SH-SY5Y (cell line): ENCODE measurements around the gene GRM8.

Source experiments
- GATA2 ChIP-seq: IDR thresholded peaks from 2 replicates; pipeline ENCODE4 v1.6.1; 2011; ENCODE audit warnings: mild to moderate bottlenecking, low read depth, low read length
- GATA3 ChIP-seq: IDR thresholded peaks from 2 replicates; pipeline ENCODE4 v1.6.1; 2011; ENCODE audit warnings: low read depth, mild to moderate bottlenecking, low read length, moderate library complexity

Gene GRM8

GRCh38 chr7:126483972-126484371 is 768.8 kb downstream of the GRM8 start:
- TF ChIP-seq GATA2, result peak; percentile 60
- peak; percentile 89 for TF ChIP-seq GATA3

- TF ChIP-seq GATA2, result no peak
- TF ChIP-seq GATA3, result no peak
Measured at GRCh38 chr7:126472825-126473224, 779.9 kb downstream of the GRM8 start.

DNA sequence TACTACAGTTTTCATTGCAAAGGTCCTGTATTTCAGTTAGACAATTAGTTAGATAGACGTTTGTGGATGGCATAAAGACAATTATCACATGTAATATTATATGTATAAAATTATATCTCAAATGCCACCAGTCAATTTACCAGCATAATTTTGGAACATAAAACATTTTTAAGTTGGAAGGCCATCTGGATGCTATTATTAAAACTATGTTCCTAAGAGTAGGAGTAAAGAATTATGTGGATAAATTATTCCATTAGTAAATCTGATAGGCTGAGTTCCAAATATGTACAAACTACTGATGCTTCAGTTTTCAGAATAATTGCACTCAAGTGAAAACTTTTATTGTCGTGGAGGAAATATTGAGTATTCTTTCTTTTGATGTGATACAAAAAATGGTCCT is 790.3 kb downstream of the GRM8 start:
- no peak for TF ChIP-seq GATA3
- no peak for TF ChIP-seq GATA2

DNA sequence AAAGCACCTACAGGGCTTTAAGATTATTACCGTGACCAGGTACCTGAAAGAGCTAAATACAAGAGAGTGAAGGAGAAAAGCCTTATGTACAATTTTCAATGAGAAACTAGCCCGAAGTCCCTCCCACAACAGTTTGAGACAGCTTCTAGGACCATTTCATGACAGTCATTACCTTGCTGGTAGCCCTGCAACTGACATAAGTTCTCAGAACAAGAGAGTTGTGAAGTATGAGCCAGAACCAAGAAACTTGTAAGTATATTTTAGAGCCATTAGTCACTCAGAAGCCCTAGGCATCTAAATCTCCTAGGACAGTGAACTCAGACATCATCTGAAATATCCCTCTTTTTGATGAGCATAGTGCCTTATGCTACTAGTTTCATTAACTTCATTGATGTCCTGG is 792.1 kb downstream of the GRM8 start:
- TF ChIP-seq GATA2 (no peak), GATA3 (no peak)

DNA sequence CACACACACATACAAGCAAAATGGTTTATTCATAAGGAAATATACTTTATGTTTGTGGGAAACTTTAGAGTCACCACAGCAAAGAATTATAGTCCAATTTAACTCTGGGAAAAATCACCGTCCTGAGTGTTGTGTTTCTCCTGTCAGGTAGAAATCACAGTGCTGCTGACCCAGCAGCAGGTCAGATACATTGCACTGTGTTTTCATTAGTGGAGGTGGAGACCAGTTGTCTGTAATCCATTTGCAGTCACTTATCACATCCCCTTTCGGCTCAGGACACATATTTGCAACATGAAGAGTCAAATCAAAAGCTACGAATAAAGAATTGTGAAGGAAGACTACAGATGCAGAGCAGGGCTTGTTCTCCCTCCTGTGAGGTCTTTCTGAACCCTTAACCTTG is 799.6 kb downstream of the GRM8 start:
- TF ChIP-seq GATA2 (no peak), GATA3 (no peak)

DNA sequence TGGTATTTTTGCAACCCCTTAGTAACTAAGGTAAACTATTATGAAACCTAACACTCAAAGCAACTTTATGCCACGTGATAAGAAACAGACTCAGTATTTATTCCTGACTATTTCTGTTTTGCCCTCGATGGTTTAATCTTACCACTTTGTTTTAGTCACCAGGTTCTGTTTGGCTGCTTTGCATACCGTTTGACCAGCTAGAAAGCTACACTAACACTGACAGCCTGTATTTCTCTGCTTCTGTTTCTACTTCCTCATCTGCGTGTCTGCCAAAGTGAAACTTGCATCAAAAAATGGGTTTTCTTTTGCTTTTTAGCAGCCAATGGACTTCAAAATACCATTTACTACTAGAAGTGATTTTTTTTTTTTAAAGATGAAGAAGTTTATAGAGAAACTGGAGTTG is 802.5 kb downstream of the GRM8 start:
- TF ChIP-seq GATA3, result no peak
- no peak for TF ChIP-seq GATA2

GRCh38 chr7:126449611-126450268 is 803.0 kb downstream of the GRM8 start:
- TF ChIP-seq GATA3 (no peak), GATA2 (no peak)

GRCh38 chr7:126447984-126448383 is 804.8 kb downstream of the GRM8 start:
- no peak for TF ChIP-seq GATA2
- TF ChIP-seq GATA3, result no peak

DNA sequence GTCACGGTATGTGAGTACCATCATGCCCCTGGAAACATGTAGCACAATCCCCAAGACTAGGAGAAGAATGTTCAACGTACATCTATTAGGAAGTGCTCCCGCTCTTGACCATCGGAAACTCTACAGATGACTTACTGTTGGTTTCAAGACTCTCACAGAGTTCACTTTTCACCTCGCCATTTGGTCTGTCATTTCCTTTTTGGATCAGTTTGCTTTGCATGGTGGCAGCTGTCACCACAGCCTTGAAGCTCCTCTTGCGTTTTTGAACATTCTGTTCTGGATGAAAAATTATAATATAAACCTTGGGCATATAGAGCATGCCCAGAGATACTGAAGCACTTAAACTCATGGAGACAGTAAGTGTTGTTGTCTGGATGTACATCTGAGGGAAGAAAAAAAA is 806.8 kb downstream of the GRM8 start:
- TF ChIP-seq GATA3 (no peak), GATA2 (no peak)

DNA sequence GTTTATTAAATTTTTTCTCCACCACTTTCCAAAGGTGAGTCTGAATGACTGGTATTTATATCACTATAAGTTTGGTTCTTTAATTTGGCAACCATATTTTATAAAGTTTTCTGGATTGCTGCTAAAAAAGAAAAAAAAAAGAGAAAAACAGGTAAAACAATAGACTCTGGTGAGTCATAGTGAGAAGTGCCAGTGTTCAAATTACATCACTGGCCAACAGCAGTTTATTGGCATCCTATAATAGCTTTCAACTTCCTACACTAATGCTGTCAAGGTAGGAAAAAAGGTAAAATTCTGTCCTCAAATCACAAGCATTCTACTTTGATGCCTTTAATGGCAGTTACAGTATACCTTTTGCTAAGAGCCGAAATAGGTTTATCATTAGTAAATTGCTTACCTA is 808.8 kb downstream of the GRM8 start:
- TF ChIP-seq GATA2, result no peak
- no peak for TF ChIP-seq GATA3

DNA sequence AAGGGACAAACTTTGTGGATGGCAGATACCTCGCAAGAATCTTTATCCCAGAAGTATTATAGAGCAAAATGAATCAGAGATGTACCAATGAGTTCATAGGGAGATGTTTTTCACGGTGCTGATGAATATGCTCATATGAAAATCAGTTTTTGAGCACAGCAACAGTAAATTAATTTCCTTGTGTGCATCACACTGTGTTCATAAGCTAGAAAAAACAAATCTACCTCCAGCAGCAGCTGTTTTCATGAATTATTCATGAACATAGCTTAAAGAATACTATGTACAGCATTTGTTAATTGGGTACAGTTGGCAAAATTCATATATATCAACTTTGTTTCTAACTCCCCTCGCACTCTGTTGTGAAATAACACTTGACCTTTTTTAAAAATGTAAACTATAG is 809.8 kb downstream of the GRM8 start:
- TF ChIP-seq GATA3 (no peak), GATA2 (no peak)

- no peak for TF ChIP-seq GATA3
- no peak for TF ChIP-seq GATA2
Measured at GRCh38 chr7:126441745-126442144, 811.0 kb downstream of the GRM8 start.

- TF ChIP-seq GATA2 (no peak), GATA3 (no peak)
Measured at GRCh38 chr7:126440542-126440941, 812.2 kb downstream of the GRM8 start.

DNA sequence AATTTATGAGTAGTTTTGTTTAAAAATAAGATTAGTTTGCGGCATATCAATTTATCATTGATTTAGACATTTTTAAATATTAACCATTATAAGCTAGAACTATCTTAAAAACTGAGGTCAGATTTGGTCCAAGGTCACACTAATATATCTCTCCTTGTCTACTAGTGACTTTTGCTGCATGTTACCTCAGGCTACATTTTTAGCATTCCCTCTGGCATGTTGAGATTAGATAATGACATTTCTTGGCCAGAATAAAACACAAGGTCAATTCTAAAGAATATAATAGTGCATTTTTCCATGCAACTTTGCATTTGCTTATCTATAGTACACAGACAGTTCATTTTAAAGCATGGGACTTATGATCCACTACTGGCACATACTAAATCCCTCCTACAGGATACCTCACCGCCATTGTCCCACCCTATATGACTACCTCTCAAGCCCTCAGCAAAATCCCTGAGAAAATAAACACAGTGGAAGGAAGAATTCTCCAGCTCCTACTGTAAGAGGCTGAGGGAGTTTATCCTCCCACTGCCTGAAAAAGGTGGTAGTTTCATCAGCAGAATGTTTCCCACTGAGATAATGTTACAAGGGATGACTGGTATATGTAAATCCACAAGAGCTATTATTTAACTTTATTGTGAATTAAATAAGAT is 816.4 kb downstream of the GRM8 start:
- TF ChIP-seq GATA3, result no peak
- no peak for TF ChIP-seq GATA2

DNA sequence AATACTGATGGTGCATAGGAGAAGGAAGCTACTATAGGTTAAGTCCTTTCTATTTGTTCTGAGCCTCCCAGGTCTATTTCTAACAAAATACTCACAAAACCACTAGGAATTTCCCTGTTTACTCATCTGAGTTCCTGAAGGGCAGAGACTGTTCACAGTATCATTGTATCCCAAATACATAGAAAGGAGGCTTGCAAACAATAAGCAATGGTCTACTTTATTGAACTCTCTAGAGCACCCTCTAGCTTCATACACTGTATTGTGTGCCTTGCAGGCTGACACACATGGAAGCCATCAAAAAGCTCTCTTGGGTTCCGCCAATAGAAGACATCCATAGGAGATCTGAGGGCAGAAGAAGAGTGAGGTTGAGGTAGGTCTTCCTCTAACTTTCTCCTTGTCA is 826.1 kb downstream of the GRM8 start:
- no peak for TF ChIP-seq GATA3
- TF ChIP-seq GATA2, result no peak

DNA sequence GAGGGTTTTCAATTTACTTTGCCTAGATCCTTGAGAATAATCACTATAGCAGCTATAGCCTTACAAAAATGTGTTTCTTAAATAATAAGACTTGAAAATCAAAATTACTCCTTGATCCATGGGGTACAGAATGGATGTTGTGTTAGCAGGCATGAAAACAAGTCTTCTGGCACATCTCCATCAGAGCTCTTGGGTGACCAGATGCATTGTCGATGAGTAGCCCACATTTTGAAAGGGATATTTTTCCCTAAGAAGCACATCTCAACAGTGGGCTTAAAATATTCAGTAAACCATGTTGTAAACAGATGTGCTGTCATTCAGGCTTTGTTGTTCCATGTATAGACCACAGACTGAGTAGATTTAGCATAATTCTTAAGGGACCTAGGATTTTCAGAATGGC is 827.8 kb downstream of the GRM8 start:
- TF ChIP-seq GATA3, result no peak

- no peak for TF ChIP-seq GATA3
- no peak for TF ChIP-seq GATA2
Measured at GRCh38 chr7:126419047-126419446, 833.7 kb downstream of the GRM8 start.
